Erythroblast (primary cell): Measurements from ENCODE around the gene TREH.

ENCODE experiments used
- GATA1 ChIP-seq: IDR thresholded peaks from 2 replicates; pipeline ENCODE4 v1.6.1; 2011; ENCODE audit warnings: low read depth, mild to moderate bottlenecking, control low read depth, low read length, moderate library complexity
- POLR2A ChIP-seq: IDR thresholded peaks from 2 replicates; pipeline ENCODE4 v1.6.1; 2011; ENCODE audit warnings: mild to moderate bottlenecking, low read length

GRCh38 chr11:118640332-118641154 is 38.9 kb downstream of the TREH start:
- no peak for TF ChIP-seq POLR2A
- no peak for TF ChIP-seq GATA1
